Right lobe of liver (tissue), 6 donors: ENCODE data around the gene AMDHD1. TPM values are rescaled to one million over a fixed set of nuclear protein-coding genes. Genes with fewer than 3 reads are reported as not detected.
"Not testable (repeated sequence)": the region's sequence is repeated elsewhere in the genome, so short reads cannot be mapped to it uniquely, and the experiment has no call there.

Experiments used
- ATAC-seq, 4 donors: fragments of 200-7000 bp; cut with Tn5 transposase; one replicate each; pipeline ENCODE4 v1.9.1; 2020; ENCODE audit warnings: mild to moderate bottlenecking in 4 of 4, moderate library complexity in 4 of 4
- DNase-seq, 3 donors: peaks; one replicate each; pipeline ENCODE4 v3.0.0-alpha.2; 2020
- H3K27ac ChIP-seq, 3 donors: fragments of 200-600 bp; one replicate each; pipeline ENCODE4 v1.8.0; 2022
- H3K27me3 ChIP-seq, 2 donors: fragments of 200-600 bp; one replicate each; pipeline ENCODE4 v1.8.0; 2022
- H3K36me3 ChIP-seq, 4 donors: fragments of 200-600 bp; sonication (generic) in 1 of 4; one replicate each; pipeline versions ENCODE4 v1.5.1 to v1.8.0; 2017 to 2022; ENCODE audit warnings: control low read depth in 1 of 4
- H3K4me1 ChIP-seq, 4 donors: fragments of 200-600 bp; sonication (generic) in 1 of 4; one replicate each; pipeline versions ENCODE4 v1.5.1 to v1.8.0; 2017 to 2022; ENCODE audit warnings: control low read depth in 1 of 4
- H3K4me3 ChIP-seq, 3 donors: fragments of 200-600 bp; one replicate each; pipeline ENCODE4 v1.8.0; 2022
- H3K9me3 ChIP-seq, 4 donors: fragments of 200-600 bp; sonication (generic) in 1 of 4; one replicate each; pipeline versions ENCODE4 v1.5.1 to v1.8.0; 2017 to 2022; ENCODE audit warnings: control low read depth in 1 of 4
- CTCF ChIP-seq, 4 donors: fragments of 200-600 bp in 3 of 4; fragments of 450-650 bp in 1 of 4; IDR thresholded peaks; one replicate each; pipeline versions ENCODE4 v1.5.1 to v1.8.0; 2016 to 2022; ENCODE audit warnings: antibody characterized with exemption in 4 of 4, mild to moderate bottlenecking in 2 of 4
- POLR2A ChIP-seq: fragments of 450-650 bp; IDR thresholded peaks from one replicate; pipeline ENCODE4 v1.6.1; 2017; ENCODE audit warnings: antibody characterized with exemption, mild to moderate bottlenecking
- WGBS: methylation state at CpG from one replicate; pipeline ENCODE4 v1.1.6; 2018; ENCODE audit warnings: low coverage, low lambda C conversion rate; ENCODE audit not compliant: insufficient coverage; ENCODE audit errors: missing lambda C conversion rate; 5-methylcytosine and 5-hydroxymethylcytosine counted together
- intact Hi-C, 2 donors: fragments of 100-400 bp; cut with DNase I; formaldehyde crosslinking; loops; one replicate each; pipeline versions ENCODE4 v1.11.2 to v1.14.1; 2022
- total RNA-seq, 6 experiments: library from RNA; depleted of rRNA in 2 of 6; stranded (reverse); fragments of >200 nt in 2 of 6; fragmentation: NEBNext Ultra II Directional in 3 of 6; extraction: Animal tissue kit (Norgen Biotek cat#: 25700) in 3 of 6; gene quantifications; one replicate each; pipeline versions ENCODE4 v1.1.0 to v1.2.4, GENCODE V29; 2016 to 2023
- donor health status: DM: no; HTN: yes; CAD: no.
- donor health status: DM: no; HTN: no; CAD: no.
- donor health status: DM: no; HTN: no; CAD: no.
- donor health status: DM: no; HTN: yes; CAD: no.
- donor health status: DM: no; HTN: yes; CAD: no.

AMDHD1 gene
- total RNA-seq, 6 experiments from 2014 or later = 41.4 to 97.8 (median 69.1) TPM

GRCh38 chr12:95963096-95963495 lies 20.0 kb downstream of the AMDHD1 start:
- H3K4me3 ChIP-seq = no peak overlapping the region
- peak in 2 of 4 donors; percentile 16 to 32 for TF ChIP-seq CTCF (IDR thresholded peaks at IDR 0.05)
- TF ChIP-seq POLR2A = no peak
- no peak for ATAC-seq

GRCh38 chr12:95966287-95966870 lies 23.2 kb downstream of the AMDHD1 start:
- H3K36me3 ChIP-seq = peaks cover 0 to 31% (median 3%) of the 10 kb centered on the region in 4 donors
- ATAC-seq = peak; percentile 83 to 93 (median 86)
- peak; percentile 51 to 78 (median 69) for DNase-seq
- H3K4me1 ChIP-seq = peaks cover 0 to 34% (median 9%) of the 10 kb centered on the region in 4 donors
- intact Hi-C loops = no loop called here
- H3K27me3 ChIP-seq = no peaks in the 10 kb centered on the region
- H3K9me3 ChIP-seq = no peaks in the 10 kb centered on the region
- peak overlapping the region; percentile 3 to 90 (median 73) for H3K27ac ChIP-seq
- no peak overlapping the region for H3K4me3 ChIP-seq
- 16% methylated on average over 7 of the region's 7 CpGs for WGBS
- TF ChIP-seq POLR2A (no peak), CTCF (IDR thresholded peaks at IDR 0.05) (no peak)

More at GRCh38 chr12:95963096-95963495, 20.0 kb downstream of the AMDHD1 start:
- H3K4me1 ChIP-seq = peaks cover 0 to 34% (median 9%) of the 10 kb centered on the region in 4 donors
- DNase-seq = no peak
- no peaks in the 10 kb centered on the region for H3K27me3 ChIP-seq
- WGBS = 77% methylated on average over 2 of the region's 2 CpGs
- no peak overlapping the region for H3K27ac ChIP-seq
- intact Hi-C loops = no loop called here
- H3K9me3 ChIP-seq = no peaks in the 10 kb centered on the region
- H3K36me3 ChIP-seq = peaks cover 0 to 30% (median 3%) of the 10 kb centered on the region in 4 donors

GRCh38 chr12:95967301-95967700 lies 24.2 kb downstream of the AMDHD1 start:
- H3K27ac ChIP-seq = peak overlapping the region in 2 of 3 donors; percentile 73 to 90
- H3K4me3 ChIP-seq = no peak overlapping the region
- DNase-seq (no peak), ATAC-seq (no peak)
- no peak for TF ChIP-seq CTCF (IDR thresholded peaks at IDR 0.05)
- TF ChIP-seq POLR2A = no peak
- H3K27me3 ChIP-seq = no peaks in the 10 kb centered on the region
- peaks cover 0 to 42% (median 9%) of the 10 kb centered on the region in 4 donors for H3K4me1 ChIP-seq
- peaks cover 0 to 27% (median 3%) of the 10 kb centered on the region in 4 donors for H3K36me3 ChIP-seq
- H3K9me3 ChIP-seq = no peaks in the 10 kb centered on the region
- intact Hi-C loops = no loop called here
- 100% methylated on average over 2 of the region's 2 CpGs for WGBS

GRCh38 chr12:95969116-95969515 lies 26.0 kb downstream of the AMDHD1 start:
- H3K4me3 ChIP-seq, H3K27me3 ChIP-seq, H3K27ac ChIP-seq, DNase-seq, ATAC-seq, H3K9me3 ChIP-seq, intact Hi-C loops: not testable (repeated sequence)
- peaks cover 0 to 16% (median 3%) of the 10 kb centered on the region in 4 donors for H3K36me3 ChIP-seq
- peaks cover 0 to 56% (median 13%) of the 10 kb centered on the region in 4 donors for H3K4me1 ChIP-seq
- WGBS = no CpG with 5 or more reads among the region's 28 CpGs

- Histone ChIP-seq H3K27ac (peak overlapping the region in 1 of 3 donors; percentile 77), H3K4me1 (peaks cover 0 to 57% (median 15%) of the 10 kb centered on the region in 4 donors), H3K27me3 (no peaks in the 10 kb centered on the region), H3K4me3 (no peak overlapping the region), H3K36me3 (peaks cover 0 to 20% (median 3%) of the 10 kb centered on the region in 4 donors), H3K9me3 (no peaks in the 10 kb centered on the region)
- ATAC-seq = peak in 3 of 4 donors; percentile 2 to 20 (median 15)
- 51% methylated on average over 7 of the region's 7 CpGs for WGBS
- intact Hi-C loops = no loop called here
- no peak for DNase-seq
- TF ChIP-seq CTCF (IDR thresholded peaks at IDR 0.05) = no peak
- no peak for TF ChIP-seq POLR2A
These were observed 27.8 kb downstream of the AMDHD1 start for GRCh38 chr12:95970905-95971304.
